Cardiac septum (tissue), 1 donor: ENCODE results near the gene ANGEL2. TPM values are rescaled to one million over a fixed set of nuclear protein-coding genes. Genes with fewer than 3 reads are reported as not detected.
A peak's percentile ranks its signal among the peaks of the same experiment; 100 is the strongest.

Experiments
- DNase-seq: peaks from one replicate; pipeline ENCODE4 v3.0.0-alpha.2; 2020; ENCODE audit warnings: low spot score
- intact Hi-C: fragments of 100-400 bp; cut with DNase I; formaldehyde crosslinking; loops from one replicate; pipeline ENCODE4 v1.14.0; 2022
- total RNA-seq: library from RNA; stranded (reverse); fragmentation: NEBNext Ultra II Directional; extraction: Animal tissue kit (Norgen Biotek cat#: 25700); gene quantifications from one replicate; pipeline ENCODE4 v1.2.1, GENCODE V29; 2021
- donor health status: DM: no; HTN: no; CAD: no.

ANGEL2 gene
- total RNA-seq, 1 donor from 2014 or later, result 17.8 TPM

GRCh38 chr1:212958175-212958574, 57.5 kb downstream of the ANGEL2 start:
- no peak for DNase-seq
- intact Hi-C loops, result no loop called here

DNA sequence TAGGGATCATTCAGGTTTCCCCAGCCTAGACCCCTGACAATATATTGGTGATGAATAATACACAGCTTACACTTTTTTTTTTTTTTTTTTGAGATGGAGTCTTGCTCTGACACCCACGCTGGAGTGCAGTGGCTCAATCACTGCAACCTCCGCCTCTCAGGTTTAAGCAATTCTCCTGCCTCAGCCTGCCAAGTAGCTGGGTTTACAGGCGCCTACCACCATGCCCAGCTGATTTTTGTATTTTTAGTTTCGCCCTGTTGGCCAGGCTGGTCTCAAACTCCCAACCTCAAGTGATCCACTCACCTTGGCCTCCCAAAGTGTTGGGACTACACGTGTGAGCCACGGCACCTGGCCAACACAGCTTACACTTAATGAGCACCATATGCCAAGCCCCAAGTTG, 58.1 kb downstream of the ANGEL2 start:
- DNase-seq, result no peak
- intact Hi-C loops, result no loop called here

GRCh38 chr1:212955961-212956620, 59.6 kb downstream of the ANGEL2 start:
- DNase-seq, result no peak
- intact Hi-C loops, result no loop called here

DNA sequence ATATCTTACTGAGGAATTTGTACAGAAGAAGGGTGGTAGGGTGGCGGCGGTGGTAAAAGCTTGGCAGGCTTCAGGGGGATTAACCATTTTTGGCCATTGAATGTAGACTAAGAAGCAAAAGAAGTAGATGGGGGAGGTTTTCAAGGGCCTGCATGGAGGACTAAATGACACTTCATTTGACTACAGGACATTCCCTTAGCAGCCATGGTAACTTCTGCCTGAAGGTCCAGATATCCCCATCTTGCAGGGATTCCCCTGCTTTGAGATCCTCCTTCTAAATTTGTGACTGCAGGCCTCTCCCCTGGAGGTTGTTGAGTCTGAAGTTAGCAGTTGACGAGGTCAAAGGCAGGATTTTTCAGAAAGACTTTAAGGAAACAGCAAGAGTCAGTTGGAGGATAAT, 60.6 kb downstream of the ANGEL2 start:
- DNase-seq, result no peak
- intact Hi-C loops, result no loop called here

GRCh38 chr1:212954514-212954913, 61.2 kb downstream of the ANGEL2 start:
- intact Hi-C loops, result no loop called here
- no peak for DNase-seq

GRCh38 chr1:212953321-212953720, 62.3 kb downstream of the ANGEL2 start:
- intact Hi-C loops, result no loop called here

GRCh38 chr1:212952641-212952976, 63.1 kb downstream of the ANGEL2 start:
- no peak for DNase-seq
- intact Hi-C loops, result no loop called here

More at GRCh38 chr1:212953321-212953720, 62.3 kb downstream of the ANGEL2 start:
- no peak for DNase-seq

- intact Hi-C loops, result no loop called here
- no peak for DNase-seq
Observed at GRCh38 chr1:212951947-212952640, 63.6 kb downstream of the ANGEL2 start.

DNA sequence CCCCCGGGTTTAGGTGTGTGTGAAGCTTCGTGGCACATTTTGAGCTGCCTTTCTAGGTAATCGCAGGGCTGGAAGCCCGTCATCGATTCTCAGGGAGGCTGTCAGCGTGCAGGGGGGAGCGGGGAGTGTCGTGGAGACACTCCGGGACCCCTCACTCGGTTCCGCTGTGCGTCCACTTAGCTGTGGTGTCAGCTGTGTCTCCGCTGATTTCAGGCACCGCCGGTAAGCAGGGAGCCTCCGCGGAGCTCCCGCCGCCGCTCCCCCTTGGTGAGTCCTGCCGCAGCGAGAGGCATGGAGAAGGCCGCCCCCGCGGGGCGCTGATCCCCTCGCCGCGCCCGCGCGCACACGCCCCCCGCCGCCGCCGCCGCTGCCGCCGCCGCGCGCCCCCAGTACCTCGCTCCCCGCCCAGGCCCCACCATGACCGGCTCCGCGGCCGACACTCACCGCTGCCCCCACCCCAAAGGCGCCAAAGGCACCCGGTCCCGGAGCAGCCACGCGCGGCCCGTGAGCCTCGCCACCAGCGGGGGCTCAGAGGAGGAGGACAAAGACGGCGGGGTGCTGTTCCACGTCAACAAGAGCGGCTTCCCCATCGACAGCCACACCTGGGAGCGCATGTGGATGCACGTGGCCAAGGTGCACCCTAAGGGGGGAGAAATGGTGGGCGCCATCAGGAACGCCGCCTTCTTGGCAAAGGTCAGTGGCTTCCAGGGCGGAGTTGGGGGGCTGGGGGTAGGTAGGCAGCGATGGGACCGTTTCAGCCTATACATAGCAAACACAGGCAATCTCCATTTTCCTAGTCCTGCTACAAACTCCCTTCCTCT, 64.3 kb downstream of the ANGEL2 start:
- intact Hi-C loops, result no loop called here
- no peak for DNase-seq

GRCh38 chr1:212950243-212951125, 65.2 kb downstream of the ANGEL2 start, which contains the start of gene VASH2:
Gene VASH2 (plus strand): TSS chr1:212950541. CDS start chr1:212951543, 1,002 bp downstream.
- DNase-seq, result peak; percentile 88
- intact Hi-C loops, result no loop called here

- intact Hi-C loops, result no loop called here
- peak; percentile 10 for DNase-seq
Observed at GRCh38 chr1:212949771-212950170, 65.9 kb downstream of the ANGEL2 start.

DNA sequence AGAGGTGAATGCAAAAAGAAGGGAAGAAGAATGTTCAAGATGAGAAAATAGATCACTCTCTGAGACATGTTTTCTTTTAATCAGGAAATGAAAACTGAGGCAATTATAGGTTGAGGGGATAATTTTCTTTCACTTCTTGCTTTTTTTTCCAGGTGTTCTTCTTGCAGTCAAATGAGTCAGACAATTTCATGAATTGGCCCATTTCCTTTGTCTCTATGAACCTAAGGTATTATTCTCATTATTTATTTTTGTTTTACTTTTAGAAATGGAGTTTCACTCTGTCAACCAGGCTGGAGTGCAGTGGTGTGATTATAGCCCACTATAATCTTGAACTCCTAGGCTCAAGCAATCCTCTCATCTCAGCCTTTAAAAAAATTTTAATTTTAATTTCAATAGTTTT, 68.8 kb downstream of the ANGEL2 start:
- intact Hi-C loops, result no loop called here
- no peak for DNase-seq

DNA sequence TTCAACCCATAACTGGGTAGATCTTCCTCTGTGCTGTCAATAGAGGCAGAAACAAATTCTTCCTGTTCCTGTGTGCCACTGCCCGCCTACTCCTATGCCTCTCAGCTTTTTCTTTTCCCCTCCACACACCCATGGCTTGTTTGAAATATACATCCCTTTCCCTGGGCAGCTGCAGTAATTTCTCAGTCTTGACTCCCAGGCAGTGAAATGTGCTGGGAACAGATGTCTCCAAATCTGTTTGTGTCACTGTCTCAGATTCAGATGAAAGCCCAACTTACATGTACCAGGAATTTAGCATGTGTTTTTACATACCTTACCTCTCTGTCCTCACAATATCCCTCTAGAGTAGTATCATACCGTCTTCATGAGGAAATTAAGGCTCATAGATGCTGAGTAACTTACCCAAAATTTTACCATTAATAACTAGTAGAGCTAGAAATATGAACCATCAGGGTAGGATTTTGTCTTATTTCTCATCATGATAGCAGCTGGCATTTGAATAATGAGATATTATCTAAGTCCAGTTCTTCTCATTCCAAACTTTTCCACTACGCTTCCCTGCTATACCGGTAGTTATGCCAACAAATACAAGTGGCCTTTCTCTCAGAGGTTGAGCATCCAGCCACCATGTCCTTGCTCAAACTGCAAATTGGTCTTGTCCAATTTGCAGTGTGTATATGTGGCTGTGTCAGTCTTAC, 70.1 kb downstream of the ANGEL2 start:
- DNase-seq, result no peak
- intact Hi-C loops, result no loop called here

DNA sequence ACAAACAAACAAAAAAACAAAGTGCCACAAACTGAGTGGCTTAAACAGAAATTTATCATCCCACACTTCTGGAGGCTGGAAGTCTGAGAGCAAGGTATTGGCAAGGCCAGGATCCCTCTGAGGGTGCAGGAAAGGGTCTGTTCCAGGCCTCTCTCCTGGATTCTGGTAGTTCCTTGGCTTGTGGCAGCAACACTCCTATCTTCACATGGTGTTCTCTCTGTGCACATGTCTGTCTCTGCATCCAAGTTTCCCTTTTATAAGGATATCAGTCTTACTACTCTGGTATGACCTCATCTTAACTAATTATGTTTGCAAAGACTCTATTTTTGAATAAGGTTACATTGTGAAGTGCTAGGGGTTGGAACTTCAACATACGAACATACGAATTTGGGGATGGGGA, 70.6 kb downstream of the ANGEL2 start:
- intact Hi-C loops, result no loop called here

GRCh38 chr1:212944229-212944901, 71.3 kb downstream of the ANGEL2 start:
- DNase-seq, result no peak
- intact Hi-C loops, result no loop called here

More for the DNA sequence above, 70.6 kb downstream of the ANGEL2 start:
- DNase-seq, result no peak

GRCh38 chr1:212943393-212943710, 72.3 kb downstream of the ANGEL2 start:
- intact Hi-C loops, result no loop called here
- DNase-seq, result no peak

- intact Hi-C loops, result no loop called here
- no peak for DNase-seq
Observed at GRCh38 chr1:212942679-212943392, 72.8 kb downstream of the ANGEL2 start.
